H9 (cell line): ENCODE results near the gene CRISPLD2. TPM values are rescaled to one million over a fixed set of nuclear protein-coding genes. Genes with fewer than 3 reads are reported as not detected.

Source experiments
- DNase-seq: peaks from one replicate; pipeline ENCODE4 v3.0.0-alpha.2; 2017
- H2AFZ ChIP-seq: one replicate; pipeline ENCODE4 v1.6.1; 2013; ENCODE audit warnings: mild to moderate bottlenecking, low read length, control low read depth, moderate library complexity
- H2AK5ac ChIP-seq: 2 replicates; pipeline ENCODE4 v1.6.1; 2013; ENCODE audit warnings: low read length, control low read depth, mixed read lengths; ENCODE audit not compliant: insufficient read length
- H2BK120ac ChIP-seq: one replicate; pipeline ENCODE4 v1.6.1; 2013; ENCODE audit warnings: low read depth, mild to moderate bottlenecking, low read length, control low read depth, inconsistent platforms; ENCODE audit not compliant: poor library complexity, severe bottlenecking
- H2BK12ac ChIP-seq: 2 replicates; pipeline ENCODE4 v1.6.1; 2013; ENCODE audit warnings: low read length, control low read depth, mixed read lengths, low read depth; ENCODE audit not compliant: insufficient read length
- H2BK15ac ChIP-seq: 2 replicates; pipeline ENCODE4 v1.6.1; 2013; ENCODE audit warnings: low read depth, low read length, control low read depth
- H2BK20ac ChIP-seq: one replicate; pipeline ENCODE4 v1.6.1; 2013; ENCODE audit warnings: low read depth, mild to moderate bottlenecking, low read length, control low read depth, inconsistent platforms; ENCODE audit not compliant: poor library complexity, severe bottlenecking
- H2BK5ac ChIP-seq: 2 replicates; pipeline ENCODE4 v1.6.1; 2013; ENCODE audit warnings: low read length, control low read depth, mixed read lengths; ENCODE audit not compliant: insufficient read length
- H3K14ac ChIP-seq: 2 replicates; pipeline ENCODE4 v1.6.1; 2013; ENCODE audit warnings: low read length, control low read depth; ENCODE audit not compliant: insufficient read depth
- H3K18ac ChIP-seq: 2 replicates; pipeline ENCODE4 v1.6.1; 2013; ENCODE audit warnings: low read depth, mild to moderate bottlenecking, mixed read lengths, low read length, control low read depth; ENCODE audit not compliant: insufficient read length
- H3K23ac ChIP-seq: 2 replicates; pipeline ENCODE4 v1.6.1; 2013; ENCODE audit warnings: low read length, control low read depth, mixed read lengths, low read depth; ENCODE audit not compliant: insufficient read length
- H3K23me2 ChIP-seq: 2 replicates; pipeline ENCODE4 v1.6.1; 2013; ENCODE audit warnings: low read depth, mild to moderate bottlenecking, mixed read lengths, low read length, control low read depth; ENCODE audit not compliant: insufficient read length, poor library complexity, severe bottlenecking
- H3K27ac ChIP-seq: 2 replicates; pipeline ENCODE4 v1.5.1; 2013; ENCODE audit warnings: low read length, control low read depth, mixed read lengths, low read depth; ENCODE audit not compliant: insufficient read length
- H3K27me3 ChIP-seq: 2 replicates; pipeline ENCODE4 v1.6.1; 2013; ENCODE audit warnings: low read length, control low read depth, inconsistent platforms; ENCODE audit not compliant: insufficient read depth
- H3K4ac ChIP-seq: 2 replicates; pipeline ENCODE4 v1.6.1; 2013; ENCODE audit warnings: low read depth, mild to moderate bottlenecking, control low read depth, inconsistent platforms, low read length, moderate library complexity
- H3K4me1 ChIP-seq: 2 replicates; pipeline ENCODE4 v1.6.1; 2013; ENCODE audit warnings: low read length, control low read depth, inconsistent platforms; ENCODE audit not compliant: insufficient read depth
- H3K4me2 ChIP-seq: 2 replicates; pipeline ENCODE4 v1.6.1; 2013; ENCODE audit warnings: low read length, control low read depth, mixed read lengths; ENCODE audit not compliant: insufficient read length, insufficient read depth
- H3K56ac ChIP-seq: 2 replicates; pipeline ENCODE4 v1.6.1; 2013; ENCODE audit warnings: low read depth, mild to moderate bottlenecking, mixed read lengths, low read length, control low read depth; ENCODE audit not compliant: insufficient read length
- H3K79me1 ChIP-seq: 2 replicates; pipeline ENCODE4 v1.6.1; 2013; ENCODE audit warnings: low read depth, mild to moderate bottlenecking, moderate library complexity, low read length, control low read depth, inconsistent platforms; ENCODE audit not compliant: insufficient read depth, poor library complexity, severe bottlenecking
- H3K79me2 ChIP-seq: 2 replicates; pipeline ENCODE4 v1.6.1; 2013; ENCODE audit warnings: low read length, control low read depth, inconsistent platforms; ENCODE audit not compliant: insufficient read depth
- H3K9ac ChIP-seq: 2 replicates; pipeline ENCODE4 v1.6.1; 2013; ENCODE audit warnings: low read length, control low read depth, mixed read lengths; ENCODE audit not compliant: insufficient read length; ENCODE audit errors: extremely low read depth
- H3K9me3 ChIP-seq: one replicate; pipeline ENCODE4 v1.6.1; 2013; ENCODE audit warnings: low read depth, low read length, inconsistent platforms; ENCODE audit not compliant: control insufficient read depth
- H3T11ph ChIP-seq: one replicate; pipeline ENCODE4 v1.6.1; 2013; ENCODE audit warnings: mild to moderate bottlenecking, low read length, control low read depth, inconsistent platforms
- H4K20me1 ChIP-seq: one replicate; pipeline ENCODE4 v1.6.1; 2013; ENCODE audit not compliant: control insufficient read depth, insufficient read length, insufficient read depth
- H4K5ac ChIP-seq: 2 replicates; pipeline ENCODE4 v1.6.1; 2013; ENCODE audit warnings: low read depth, mild to moderate bottlenecking, mixed read lengths, low read length, control low read depth; ENCODE audit not compliant: insufficient read length
- H4K8ac ChIP-seq: replicated peaks from 2 replicates; pipeline ENCODE4 v1.6.1; 2013; ENCODE audit warnings: low read length, control low read depth, mixed read lengths, low read depth; ENCODE audit not compliant: insufficient read length
- H4K91ac ChIP-seq: 2 replicates; pipeline ENCODE4 v1.6.1; 2013; ENCODE audit warnings: low read depth, mild to moderate bottlenecking, moderate library complexity, mixed read lengths, low read length, control low read depth; ENCODE audit not compliant: insufficient read length
- H3K27ac Mint-ChIP-seq, 3 experiments: 2 replicates in 2 of 3; 3 replicates in 1 of 3; pipeline ENCODE4 v1.8.0; 2020 to 2021; ENCODE audit warnings: mixed read lengths in 3 of 3, mild to moderate bottlenecking in 1 of 3, moderate library complexity in 1 of 3
- H3K27me3 Mint-ChIP-seq: 2 replicates; pipeline ENCODE4 v1.8.0; 2021; ENCODE audit warnings: low read depth, mild to moderate bottlenecking, moderate library complexity, mixed read lengths
- H3K36me3 Mint-ChIP-seq, 3 experiments: 2 replicates in 2 of 3; 3 replicates in 1 of 3; pipeline ENCODE4 v1.8.0; 2020 to 2021; ENCODE audit warnings: low read depth in 3 of 3, mixed read lengths in 3 of 3; ENCODE audit not compliant: insufficient read depth in 1 of 3
- H3K4me1 Mint-ChIP-seq, 2 experiments: 2 replicates each; pipeline ENCODE4 v1.8.0; 2020; ENCODE audit warnings: mixed read lengths in 2 of 2
- H3K4me3 Mint-ChIP-seq, 2 experiments: 2 replicates in 1 of 2; 3 replicates in 1 of 2; pipeline ENCODE4 v1.8.0; 2020 to 2021; ENCODE audit warnings: mild to moderate bottlenecking in 2 of 2, mixed read lengths in 2 of 2, moderate library complexity in 1 of 2
- H3K9me3 Mint-ChIP-seq, 2 experiments: 2 replicates in 1 of 2; 3 replicates in 1 of 2; pipeline ENCODE4 v1.8.0; 2020; ENCODE audit warnings: mild to moderate bottlenecking in 2 of 2, mixed read lengths in 2 of 2, moderate library complexity in 1 of 2
- WGBS: extraction: QIAGEN DNeasy Blood & Tissue Kit; methylation state at CpG from one replicate; pipeline ENCODE4 v1.1.7; 2013; ENCODE audit warnings: missing lambda C conversion rate, low lambda C conversion rate, mixed read lengths; ENCODE audit not compliant: insufficient read length; ENCODE audit errors: extremely low coverage; 5-methylcytosine and 5-hydroxymethylcytosine counted together
- total RNA-seq: library from RNA; stranded (reverse); gene quantifications from 2 replicates; pipeline ENCODE4 v1.2.1, GENCODE V29; 2021
- TF ChIP-seq, protein P1 (sequence below): fragments of 200-600 bp; sonication (generic); conservative IDR thresholded peaks from 3 replicates; pipeline ENCODE4 v1.8.0; 2021; ENCODE audit warnings: antibody characterized with exemption, mild to moderate bottlenecking

Gene CRISPLD2
- total RNA-seq, 1 experiment from 2014 or later, result 2.3 TPM

DNA sequence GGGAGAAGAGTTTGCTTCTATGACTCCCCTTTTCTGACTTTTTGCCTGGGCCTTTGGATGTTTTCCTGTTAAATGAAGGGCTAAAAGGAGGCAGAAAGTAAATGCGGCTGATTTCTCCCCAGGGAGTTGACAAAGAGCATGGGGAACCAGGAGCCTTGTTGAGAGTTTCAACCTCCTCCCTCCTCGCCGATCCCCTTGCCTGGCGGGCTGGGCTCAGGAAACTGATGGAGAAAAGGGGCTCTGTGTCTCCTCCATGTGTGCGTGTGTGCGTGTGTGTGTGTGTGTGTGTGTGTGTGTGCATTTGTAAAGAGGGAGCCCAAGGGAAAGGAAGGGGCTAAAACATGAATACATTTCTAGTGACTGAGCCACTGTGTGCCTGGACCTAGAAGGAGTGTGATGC is 97.1 kb downstream of the CRISPLD2 start:
- TF ChIP-seq, protein P1, sequence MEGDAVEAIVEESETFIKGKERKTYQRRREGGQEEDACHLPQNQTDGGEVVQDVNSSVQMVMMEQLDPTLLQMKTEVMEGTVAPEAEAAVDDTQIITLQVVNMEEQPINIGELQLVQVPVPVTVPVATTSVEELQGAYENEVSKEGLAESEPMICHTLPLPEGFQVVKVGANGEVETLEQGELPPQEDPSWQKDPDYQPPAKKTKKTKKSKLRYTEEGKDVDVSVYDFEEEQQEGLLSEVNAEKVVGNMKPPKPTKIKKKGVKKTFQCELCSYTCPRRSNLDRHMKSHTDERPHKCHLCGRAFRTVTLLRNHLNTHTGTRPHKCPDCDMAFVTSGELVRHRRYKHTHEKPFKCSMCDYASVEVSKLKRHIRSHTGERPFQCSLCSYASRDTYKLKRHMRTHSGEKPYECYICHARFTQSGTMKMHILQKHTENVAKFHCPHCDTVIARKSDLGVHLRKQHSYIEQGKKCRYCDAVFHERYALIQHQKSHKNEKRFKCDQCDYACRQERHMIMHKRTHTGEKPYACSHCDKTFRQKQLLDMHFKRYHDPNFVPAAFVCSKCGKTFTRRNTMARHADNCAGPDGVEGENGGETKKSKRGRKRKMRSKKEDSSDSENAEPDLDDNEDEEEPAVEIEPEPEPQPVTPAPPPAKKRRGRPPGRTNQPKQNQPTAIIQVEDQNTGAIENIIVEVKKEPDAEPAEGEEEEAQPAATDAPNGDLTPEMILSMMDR, result no peak
- H2BK5ac ChIP-seq, result no peak overlapping the region
- Mint-ChIP-seq H3K27ac (no peak overlapping the region), H3K27me3 (peaks cover 3% of the 10 kb centered on the region), H3K36me3 (no peaks in the 10 kb centered on the region), H3K9me3 (no peaks in the 10 kb centered on the region; a peak in 1 of 5 replicates), H3K4me1 (peaks cover 0 to 12% of the 10 kb centered on the region in 2 experiments; a peak in 2 of 4 replicates), H3K4me3 (no peak overlapping the region)
- no peak overlapping the region for H3K27ac ChIP-seq
- no peak overlapping the region for H4K91ac ChIP-seq
- H2BK15ac ChIP-seq, result no peak overlapping the region
- H3K27me3 ChIP-seq, result no peaks in the 10 kb centered on the region
- DNase-seq, result no peak
- H3T11ph ChIP-seq, result no peak overlapping the region
- H3K18ac ChIP-seq, result no peak overlapping the region
- H3K23ac ChIP-seq, result no peak overlapping the region
- H3K56ac ChIP-seq, result no peak overlapping the region
- no peaks in the 10 kb centered on the region for H4K20me1 ChIP-seq
- no peak overlapping the region for H3K9ac ChIP-seq
- H2BK120ac ChIP-seq, result no peak overlapping the region
- H3K14ac ChIP-seq, result no peak overlapping the region
- H3K4me1 ChIP-seq, result no peaks in the 10 kb centered on the region
- no peaks in the 10 kb centered on the region for H3K9me3 ChIP-seq
- no peak overlapping the region for H2BK12ac ChIP-seq
- H3K79me2 ChIP-seq, result no peaks in the 10 kb centered on the region
- H2AFZ ChIP-seq, result no peak overlapping the region
- H3K79me1 ChIP-seq, result no peaks in the 10 kb centered on the region
- H2BK20ac ChIP-seq, result no peak overlapping the region
- H4K8ac ChIP-seq, result no peak overlapping the region
- H3K4me2 ChIP-seq, result no peak overlapping the region
- H4K5ac ChIP-seq, result no peak overlapping the region
- no peaks in the 10 kb centered on the region for H3K23me2 ChIP-seq
- H3K4ac ChIP-seq, result no peak overlapping the region
- no CpG with 5 or more reads among the region's 6 CpGs for WGBS
- no peak overlapping the region for H2AK5ac ChIP-seq
